22Rv1 (cell line): ENCODE measurements around the gene UPF1.

Experiments
- H3K27ac ChIP-seq: fragments of 450-650 bp; 2 replicates; pipeline ENCODE4 v1.5.1; 2017
- ZFX ChIP-seq: fragments of 450-650 bp; IDR thresholded peaks from 2 replicates; pipeline ENCODE4 v1.6.1; 2017; ENCODE audit warnings: antibody characterized with exemption, borderline replicate concordance
- TF ChIP-seq, protein P1 (sequence below): fragments of 450-650 bp; IDR thresholded peaks from 2 replicates; pipeline ENCODE4 v1.5.1; 2017; ENCODE audit warnings: mild to moderate bottlenecking

Gene UPF1

GRCh38 chr19:18861235-18861634 is 29.5 kb downstream of the UPF1 start:
- TF ChIP-seq, protein P1, sequence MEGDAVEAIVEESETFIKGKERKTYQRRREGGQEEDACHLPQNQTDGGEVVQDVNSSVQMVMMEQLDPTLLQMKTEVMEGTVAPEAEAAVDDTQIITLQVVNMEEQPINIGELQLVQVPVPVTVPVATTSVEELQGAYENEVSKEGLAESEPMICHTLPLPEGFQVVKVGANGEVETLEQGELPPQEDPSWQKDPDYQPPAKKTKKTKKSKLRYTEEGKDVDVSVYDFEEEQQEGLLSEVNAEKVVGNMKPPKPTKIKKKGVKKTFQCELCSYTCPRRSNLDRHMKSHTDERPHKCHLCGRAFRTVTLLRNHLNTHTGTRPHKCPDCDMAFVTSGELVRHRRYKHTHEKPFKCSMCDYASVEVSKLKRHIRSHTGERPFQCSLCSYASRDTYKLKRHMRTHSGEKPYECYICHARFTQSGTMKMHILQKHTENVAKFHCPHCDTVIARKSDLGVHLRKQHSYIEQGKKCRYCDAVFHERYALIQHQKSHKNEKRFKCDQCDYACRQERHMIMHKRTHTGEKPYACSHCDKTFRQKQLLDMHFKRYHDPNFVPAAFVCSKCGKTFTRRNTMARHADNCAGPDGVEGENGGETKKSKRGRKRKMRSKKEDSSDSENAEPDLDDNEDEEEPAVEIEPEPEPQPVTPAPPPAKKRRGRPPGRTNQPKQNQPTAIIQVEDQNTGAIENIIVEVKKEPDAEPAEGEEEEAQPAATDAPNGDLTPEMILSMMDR: no peak
- TF ChIP-seq ZFX: no peak
- H3K27ac ChIP-seq: peak overlapping the region; percentile 12; the same call in 1 of the 2 replicates

GRCh38 chr19:18861917-18862316 is 30.2 kb downstream of the UPF1 start:
- H3K27ac ChIP-seq: no peak overlapping the region
- no peak for TF ChIP-seq ZFX
- TF ChIP-seq, protein P1: no peak

DNA sequence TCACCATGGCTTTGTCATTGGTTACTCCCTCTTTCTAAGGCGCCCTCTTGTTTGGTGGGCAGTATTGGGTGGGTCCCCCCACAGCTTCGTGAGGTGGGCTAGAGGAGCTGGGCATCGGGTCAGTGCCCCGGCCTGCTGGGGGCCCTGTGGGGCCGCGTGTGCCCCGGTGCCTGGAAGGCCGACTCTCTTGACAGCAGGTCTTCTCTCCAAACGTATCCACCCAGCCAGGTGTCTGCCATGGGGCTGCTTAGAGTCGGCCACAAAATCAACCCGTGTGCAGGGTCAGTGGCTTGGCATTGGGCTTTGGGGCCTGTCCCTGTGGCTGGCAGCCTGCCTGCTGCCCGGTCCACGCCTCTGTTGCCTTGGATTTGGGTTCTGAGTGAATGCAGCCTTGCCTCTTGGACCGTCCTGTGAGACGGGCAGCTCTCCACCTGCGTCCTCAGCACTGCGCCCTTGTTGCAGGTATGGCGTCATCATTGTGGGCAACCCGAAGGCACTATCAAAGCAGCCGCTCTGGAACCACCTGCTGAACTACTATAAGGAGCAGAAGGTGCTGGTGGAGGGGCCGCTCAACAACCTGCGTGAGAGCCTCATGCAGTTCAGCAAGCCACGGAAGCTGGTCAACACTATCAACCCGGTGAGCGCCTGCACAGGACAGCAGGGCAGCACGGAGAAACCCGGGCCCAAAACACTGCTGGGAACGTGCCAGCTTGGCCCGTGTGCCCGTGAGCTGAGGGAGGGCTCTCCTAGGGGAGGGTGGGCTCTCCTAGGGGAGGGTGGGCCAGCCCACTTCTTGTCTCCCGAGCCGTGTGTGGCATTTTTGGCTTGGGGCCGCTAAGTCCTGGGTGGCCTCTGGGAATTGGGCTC is 31.4 kb downstream of the UPF1 start:
- TF ChIP-seq ZFX: no peak
- TF ChIP-seq, protein P1: no peak
- no peak overlapping the region for H3K27ac ChIP-seq

DNA sequence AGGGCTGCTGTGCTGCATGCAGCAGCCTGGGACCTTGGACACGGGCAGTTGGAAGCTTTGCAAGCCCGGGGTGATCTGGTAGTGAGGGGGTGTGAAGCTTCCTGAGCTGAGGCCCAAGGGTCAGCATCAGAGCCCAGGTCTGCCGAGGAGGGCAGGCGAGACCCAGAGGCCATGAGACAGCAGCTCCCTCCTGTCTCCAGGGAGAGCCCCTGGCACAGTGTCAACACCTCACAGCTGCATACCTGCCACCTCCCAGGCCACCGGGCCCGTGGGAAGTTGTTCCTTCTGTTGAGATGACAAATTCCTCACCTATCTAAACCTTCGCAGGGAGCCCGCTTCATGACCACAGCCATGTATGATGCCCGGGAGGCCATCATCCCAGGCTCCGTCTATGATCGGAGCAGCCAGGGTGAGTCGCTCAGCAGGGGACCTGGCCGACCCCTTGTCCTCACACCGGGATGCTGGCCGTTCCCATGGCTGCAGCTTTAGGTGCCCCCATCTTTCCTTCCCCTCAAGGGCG is 32.1 kb downstream of the UPF1 start:
- no peak overlapping the region for H3K27ac ChIP-seq

DNA sequence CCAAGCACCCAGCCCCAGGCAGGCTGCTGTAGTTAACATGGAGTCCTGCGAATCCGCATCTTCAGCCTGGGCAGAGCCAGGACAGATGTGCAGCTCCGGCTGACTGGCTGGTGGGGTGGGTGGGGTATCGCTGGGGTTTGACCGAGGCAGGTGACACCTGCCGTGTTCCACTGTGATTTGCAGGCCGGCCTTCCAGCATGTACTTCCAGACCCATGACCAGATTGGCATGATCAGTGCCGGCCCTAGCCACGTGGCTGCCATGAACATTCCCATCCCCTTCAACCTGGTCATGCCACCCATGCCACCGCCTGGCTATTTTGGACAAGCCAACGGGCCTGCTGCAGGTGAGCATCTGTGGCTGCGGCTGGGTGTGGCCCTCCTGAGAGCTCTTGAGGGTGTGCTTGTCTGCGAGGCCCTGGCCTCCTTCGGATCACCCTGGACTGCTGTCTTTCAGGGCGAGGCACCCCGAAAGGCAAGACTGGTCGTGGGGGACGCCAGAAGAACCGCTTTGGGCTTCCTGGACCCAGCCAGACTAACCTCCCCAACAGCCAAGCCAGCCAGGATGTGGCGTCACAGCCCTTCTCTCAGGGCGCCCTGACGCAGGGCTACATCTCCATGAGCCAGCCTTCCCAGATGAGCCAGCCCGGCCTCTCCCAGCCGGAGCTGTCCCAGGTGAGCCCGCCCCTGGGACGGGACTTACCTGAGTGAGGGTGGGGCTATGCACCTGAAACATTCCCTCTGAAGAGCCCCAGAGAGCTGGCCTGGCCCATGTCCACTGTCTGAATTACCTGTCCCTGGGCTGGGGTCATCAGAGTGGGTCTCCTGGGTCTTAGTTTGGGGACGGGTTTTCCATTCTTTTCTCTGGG is 33.6 kb downstream of the UPF1 start:
- no peak for TF ChIP-seq ZFX
- TF ChIP-seq, protein P1: no peak
- H3K27ac ChIP-seq: peak overlapping the region; percentile 37; the same call in 1 of the 2 replicates

More for the DNA sequence above, 32.1 kb downstream of the UPF1 start:
- TF ChIP-seq, protein P1: no peak
- no peak for TF ChIP-seq ZFX

DNA sequence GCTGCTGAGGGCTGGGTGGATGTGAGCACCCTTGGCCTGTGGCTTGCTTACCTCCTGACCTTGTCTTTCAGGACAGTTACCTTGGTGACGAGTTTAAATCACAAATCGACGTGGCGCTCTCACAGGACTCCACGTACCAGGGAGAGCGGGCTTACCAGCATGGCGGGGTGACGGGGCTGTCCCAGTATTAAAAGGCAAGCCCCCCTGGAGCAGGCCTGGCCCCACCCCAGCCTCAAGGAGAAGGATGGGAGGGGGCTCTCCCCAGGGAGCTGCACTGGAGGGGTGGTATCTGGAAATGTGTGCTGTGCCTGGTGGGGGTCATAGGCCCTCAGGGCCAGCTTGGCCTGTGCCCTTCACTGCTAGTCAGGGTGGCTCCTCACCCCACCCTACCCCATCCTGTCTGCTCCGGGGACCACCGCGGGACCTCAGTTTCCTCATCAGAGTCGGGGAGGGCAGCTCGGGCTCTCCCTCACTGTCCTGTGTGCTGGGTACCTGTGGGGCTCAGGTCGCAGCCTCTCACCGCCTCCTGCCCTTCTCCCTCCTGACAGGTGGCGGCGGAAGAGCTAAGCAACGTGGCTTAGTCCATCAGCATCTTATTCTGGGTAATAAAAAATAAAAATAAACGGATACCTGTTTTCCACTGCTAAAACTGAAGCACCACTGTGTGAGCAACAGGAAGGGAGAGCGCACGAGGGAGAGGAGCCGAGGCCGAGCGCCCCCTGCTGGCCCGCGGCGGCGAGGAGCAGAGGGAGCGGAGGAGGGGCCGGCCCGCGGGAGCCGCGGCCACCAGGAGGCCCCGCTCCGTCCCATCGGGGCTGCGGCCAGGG is 34.4 kb downstream of the UPF1 start:
- H3K27ac ChIP-seq: peak overlapping the region; percentile 37
- no peak for TF ChIP-seq ZFX
- TF ChIP-seq, protein P1: peak; percentile 99
